Measurements from ENCODE around the gene COMT.

- no peak for TF ChIP-seq EZH2phosphoT487 (IDR thresholded peaks at IDR 0.05; ENCODE audit: insufficient read depth, low read depth)
- no peak for TF ChIP-seq EZH2 (IDR thresholded peaks at IDR 0.05; ENCODE audit: insufficient read depth, poor library complexity, severe bottlenecking)
Observed at GRCh38 chr22:19892925-19893324, 48.6 kb upstream of the COMT start.
